ENCODE results near the gene C2orf15. TPM values are rescaled to one million over a fixed set of nuclear protein-coding genes. Genes with fewer than 3 reads are reported as not detected.

C2orf15 gene
- total RNA-seq (2022; extraction: Qiagen RNA extraction) = 0.48 to 0.58 TPM (median 0.57 TPM) in 5 replicates

GRCh38 chr2:99141110-99142108 lies at the start of gene C2orf15:
C2orf15 (plus strand) TSS chr2:99141707; CDS start chr2:99150559, 8,852 bp downstream.

DNA sequence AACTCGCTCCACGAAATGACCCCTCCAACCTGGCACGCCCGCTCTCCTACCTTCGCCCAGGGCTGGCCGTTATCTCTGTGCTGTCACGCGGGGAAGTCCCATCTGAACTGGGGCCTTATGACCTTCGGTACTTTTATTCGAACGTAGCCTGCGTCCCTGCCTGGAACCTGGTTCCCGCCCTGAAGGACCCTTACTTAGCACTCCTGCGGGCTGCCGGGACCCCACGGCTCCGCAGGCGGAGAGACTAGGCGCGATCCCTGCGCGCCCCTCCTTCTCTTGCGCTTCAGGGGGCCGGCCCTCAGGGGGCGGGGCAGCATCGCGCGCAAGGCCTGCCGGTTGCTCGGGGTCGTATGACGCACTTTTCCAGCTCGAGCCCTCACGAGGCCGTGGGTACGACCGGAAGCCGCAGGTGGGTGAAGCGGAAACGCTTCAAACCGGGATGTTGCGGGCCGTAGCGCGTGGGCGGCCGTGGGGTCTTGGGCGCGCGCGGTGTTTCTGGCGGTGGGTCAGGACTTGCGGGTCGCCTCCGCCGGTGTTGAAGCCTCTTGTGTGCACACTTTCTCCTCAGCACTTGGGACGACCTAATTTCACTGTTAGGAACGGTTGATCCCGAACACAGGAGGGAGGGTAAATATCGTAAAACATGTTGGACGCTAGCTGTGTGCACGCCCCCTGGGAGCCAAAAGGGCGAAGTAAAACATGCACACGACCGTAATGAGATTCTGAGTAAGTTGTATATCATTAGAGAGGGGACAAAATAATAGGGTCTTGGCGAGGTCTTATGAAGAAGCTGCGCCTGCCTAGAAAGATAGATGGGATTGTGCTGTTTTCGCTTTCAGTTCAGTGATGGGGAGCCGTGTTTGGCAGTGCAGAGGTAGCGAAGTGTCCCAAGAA lies 13.4 kb downstream of the C2orf15 start, which contains the start of the genes LIPT1 and TSGA10:
LIPT1 (plus strand) TSS at position 325 of the 894 bp plus-strand sequence. CDS start 6,991 bp downstream, outside the sequence.
TSGA10 (minus strand) TSS at position 300 of the 894 bp plus-strand sequence. CDS start 45,503 bp downstream, outside the sequence.

GRCh38 chr2:99180755-99181623 lies 39.5 kb downstream of the C2orf15 start, which contains the start of the genes MITD1 and MRPL30:
MITD1 (minus strand) TSS chr2:99181058; CDS start chr2:99180981, 77 bp downstream.
MRPL30 (plus strand) TSS chr2:99181184; CDS start chr2:99186204, 5,020 bp downstream.

Other genes starting within 250 kb of the C2orf15 start
- gene CRACDL, start 205.5 kb upstream of the C2orf15 start, total RNA-seq (2022; extraction: Qiagen RNA extraction) = 2.7 to 6.0 TPM (median 4.7 TPM) in 5 replicates
- 2.1 to 4.5 TPM (median 3.2 TPM) in 5 replicates for gene TSGA10, start 13.2 kb downstream of the C2orf15 start, total RNA-seq (2022; extraction: Qiagen RNA extraction)
- gene LIPT1, start 13.3 kb downstream of the C2orf15 start, total RNA-seq (2022; extraction: Qiagen RNA extraction) = 3.2 to 5.1 TPM (median 3.6 TPM) in 5 replicates
- gene MITD1, start 39.4 kb downstream of the C2orf15 start, total RNA-seq (2022; extraction: Qiagen RNA extraction) = 23.6 to 28.5 TPM (median 24.3 TPM) in 5 replicates
- gene MRPL30, start 39.5 kb downstream of the C2orf15 start, total RNA-seq (2022; extraction: Qiagen RNA extraction) = 32.1 to 48.7 TPM (median 34.5 TPM) in 5 replicates
- gene LYG2, start 114.0 kb downstream of the C2orf15 start, total RNA-seq (2022; extraction: Qiagen RNA extraction) = not detected in 5 replicates
- gene LYG1, start 159.5 kb downstream of the C2orf15 start, total RNA-seq (2022; extraction: Qiagen RNA extraction) = 0.74 to 1.7 TPM (median 1.2 TPM) in 5 replicates
- 38.4 to 45.9 TPM (median 40.1 TPM) in 5 replicates for gene TXNDC9, start 194.6 kb downstream of the C2orf15 start, total RNA-seq (2022; extraction: Qiagen RNA extraction)
- gene EIF5B, start 195.7 kb downstream of the C2orf15 start, total RNA-seq (2022; extraction: Qiagen RNA extraction) = 66.0 to 73.9 TPM (median 67.4 TPM) in 5 replicates

All from A549 treated with dexamethasone at 1 μM for 4 hours (cell line).